K562 treated with DMSO at 1 percent for 24 hours (cell line): ENCODE results near the gene TSSK3. TPM values are rescaled to one million over a fixed set of nuclear protein-coding genes. Genes with fewer than 3 reads are reported as not detected.

Experiments
- total RNA-seq: library from RNA; unstranded; fragments of 300-600 nt; gene quantifications from 2 replicates; pipeline ENCODE4 v1.2.3, GENCODE V29; 2022; ENCODE audit warnings: low read depth; ENCODE audit not compliant: insufficient read depth

Gene TSSK3
- total RNA-seq, result 1.3 and 1.4 TPM in 2 replicates

GRCh38 chr1:32362474-32363313 is at the start of gene TSSK3, which contains the start of gene FAM229A:
TSS of gene TSSK3 (plus strand) at chr1:32362539. CDS start at chr1:32362702, 163 bp downstream.
TSS of gene FAM229A (minus strand) at chr1:32362485. CDS start at chr1:32362091, 394 bp downstream.

DNA sequence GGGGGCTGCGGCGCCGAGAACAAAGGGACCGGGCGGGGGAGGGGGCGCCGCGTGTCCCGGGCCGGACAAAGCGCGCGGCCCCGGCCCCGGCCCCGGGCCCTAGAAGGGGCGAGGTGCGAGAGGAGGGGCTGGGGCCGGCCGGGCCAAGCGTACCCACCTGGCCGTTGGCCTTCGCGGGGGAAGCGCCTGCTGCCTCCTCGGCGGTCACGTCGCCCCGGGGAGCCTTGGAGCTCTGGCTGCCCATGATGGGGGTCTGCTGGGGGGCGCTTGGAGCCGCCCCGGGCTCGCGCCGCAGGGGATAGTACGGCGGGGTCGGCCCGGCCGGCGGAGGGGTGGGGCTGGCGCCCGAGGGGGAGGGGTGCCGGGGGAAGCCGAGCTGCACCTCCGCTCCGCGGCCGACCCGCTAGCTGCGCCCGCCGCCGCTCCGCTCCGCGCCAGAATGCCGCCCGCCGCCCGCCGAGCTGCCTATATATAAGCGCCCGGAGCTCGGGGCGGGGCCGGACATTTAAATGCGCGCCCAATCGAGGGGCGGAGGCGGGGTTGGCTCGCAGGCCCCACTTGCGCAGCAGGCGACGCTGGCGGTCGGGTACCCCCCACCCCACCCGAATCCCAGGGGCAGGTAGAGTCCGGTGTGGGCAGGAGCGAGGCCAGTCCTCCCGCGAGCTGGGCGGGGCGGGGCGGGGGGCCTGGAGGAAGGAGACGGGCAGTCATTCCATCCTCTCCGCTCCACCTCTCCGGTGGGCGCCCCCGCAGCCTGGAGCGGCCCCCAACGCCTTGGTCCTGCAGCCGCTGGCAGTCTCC is 26.3 kb upstream of the TSSK3 start, which contains the start of gene MARCKSL1:
Gene MARCKSL1, minus strand, starts transcription at position 444 of the 801 bp plus-strand sequence. Its CDS starts 200 bp downstream, at position 244.

GRCh38 chr1:32394141-32394889 is 32.0 kb downstream of the TSSK3 start, which contains the start of gene BSDC1:
TSS of gene BSDC1 (minus strand) at chr1:32394441. CDS start at chr1:32394414, 27 bp downstream.

Other genes starting within 250 kb of the TSSK3 start
- gene TXLNA, start 182.9 kb upstream of the TSSK3 start, total RNA-seq, result 43.3 and 43.8 TPM in 2 replicates
- 39.0 and 39.9 TPM in 2 replicates for gene CCDC28B, start 161.9 kb upstream of the TSSK3 start, total RNA-seq
- gene IQCC, start 156.9 kb upstream of the TSSK3 start, total RNA-seq, result 5.7 and 6.1 TPM in 2 replicates
- not detected in 2 replicates for gene DCDC2B, start 153.4 kb upstream of the TSSK3 start, total RNA-seq
- gene TMEM234, start 140.2 kb upstream of the TSSK3 start, total RNA-seq, result 11.8 and 14.2 TPM in 2 replicates
- gene EIF3I, start 140.1 kb upstream of the TSSK3 start, total RNA-seq, result 260 and 263 TPM in 2 replicates
- not detected in 2 replicates for gene FAM167B, start 115.3 kb upstream of the TSSK3 start, total RNA-seq
- gene LCK, start 111.3 kb upstream of the TSSK3 start, total RNA-seq, result not detected in 2 replicates
- 201 and 222 TPM in 2 replicates for gene HDAC1, start 70.5 kb upstream of the TSSK3 start, total RNA-seq
- gene MARCKSL1, start 26.3 kb upstream of the TSSK3 start, total RNA-seq, result 81.0 and 81.4 TPM in 2 replicates
- 13.8 and 16.1 TPM in 2 replicates for gene FAM229A, start 54 bp upstream of the TSSK3 start, total RNA-seq
- gene BSDC1, start 31.9 kb downstream of the TSSK3 start, total RNA-seq, result 59.5 and 67.9 TPM in 2 replicates
- gene ZBTB8B, start 102.5 kb downstream of the TSSK3 start, total RNA-seq, result not detected in 2 replicates
- gene ZBTB8A, start 176.9 kb downstream of the TSSK3 start, total RNA-seq, result 0.09 TPM in 1 of 2 replicates, not detected in the other